ENCODE results near the gene SAC3D1. TPM values are rescaled to one million over a fixed set of nuclear protein-coding genes. Genes with fewer than 3 reads are reported as not detected.

SAC3D1 gene
- polyA plus RNA-seq, 1 of the 3 experiments (the other 2 are of a cell fraction) = 22.5 TPM

- Histone ChIP-seq H3K9me2 (no peaks in the 10 kb centered on the region), H3K4me1 (ENCODE audit: control insufficient read depth in 1 of 2, insufficient read depth in 2 of 2, low read depth in 1 of 2, low read length in 1 of 2) (peaks cover 1 to 6% of the 10 kb centered on the region in 2 experiments; a peak in 1 of 4 replicates), H3K27me3 (ENCODE audit: insufficient read depth) (no peaks in the 10 kb centered on the region), H2AFZ (ENCODE audit: low read depth) (peak overlapping the region; percentile 52; the same call in 1 of the 2 replicates), H3K36me3 (replicated peaks in 1 of 2; ENCODE audit: control insufficient read depth in 1 of 2, insufficient read depth in 2 of 2, low read length in 1 of 2) (no peaks in the 10 kb centered on the region), H3K9ac (no peak overlapping the region), H3F3A (replicated peaks; ENCODE audit: insufficient read depth) (peaks cover 3% of the 10 kb centered on the region), H3K79me2 (ENCODE audit: insufficient read depth) (no peaks in the 10 kb centered on the region), H3K27ac (ENCODE audit: low read depth in 2 of 2, low read length in 1 of 2) (no peak overlapping the region), H4K20me1 (ENCODE audit: insufficient read depth) (no peaks in the 10 kb centered on the region), H3K4me3 (ENCODE audit: low read depth in 2 of 2, low read length in 1 of 2) (no peak overlapping the region), H3K9me3 (no peaks in the 10 kb centered on the region), H3K4me2 (no peak overlapping the region)
- CTCF ChIA-PET = interaction anchor here (0.7 to 1.8 kb wide), 2 partner anchors 11 to 120 kb away, joined by 3 to 7 read pairs; partner anchors contain the start of gene BATF2
- DNase-seq = no peak
- 89% methylated on average over 4 of the region's 7 CpGs for WGBS (ENCODE audit: low lambda C conversion rate)
- TF ChIP-seq SIN3A (IDR thresholded peaks at IDR 0.05; ENCODE audit: borderline replicate concordance, low read depth, low read length) = no peak
- no peak for TF ChIP-seq GABPA (IDR thresholded peaks at IDR 0.05; ENCODE audit: low read depth)
- POLR2A ChIA-PET = no interaction called here
These were observed 33.0 kb upstream of the SAC3D1 start for GRCh38 chr11:65008016-65008415.

GRCh38 chr11:65008873-65009272, 32.1 kb upstream of the SAC3D1 start:
- Histone ChIP-seq H3F3A (replicated peaks; ENCODE audit: insufficient read depth) (peaks cover 10% of the 10 kb centered on the region), H3K36me3 (replicated peaks in 1 of 2; ENCODE audit: control insufficient read depth in 1 of 2, insufficient read depth in 2 of 2, low read length in 1 of 2) (no peaks in the 10 kb centered on the region), H3K9ac (no peak overlapping the region), H3K4me1 (ENCODE audit: control insufficient read depth in 1 of 2, insufficient read depth in 2 of 2, low read depth in 1 of 2, low read length in 1 of 2) (peaks cover 4 to 9% of the 10 kb centered on the region in 2 experiments; a peak in 2 of 4 replicates), H3K4me2 (no peak overlapping the region), H3K4me3 (ENCODE audit: low read depth in 2 of 2, low read length in 1 of 2) (no peak overlapping the region), H3K9me2 (no peaks in the 10 kb centered on the region), H3K27me3 (ENCODE audit: insufficient read depth) (no peaks in the 10 kb centered on the region), H3K9me3 (no peaks in the 10 kb centered on the region), H3K27ac (ENCODE audit: low read depth in 2 of 2, low read length in 1 of 2) (no peak overlapping the region), H3K79me2 (ENCODE audit: insufficient read depth) (no peaks in the 10 kb centered on the region), H4K20me1 (ENCODE audit: insufficient read depth) (no peaks in the 10 kb centered on the region), H2AFZ (ENCODE audit: low read depth) (no peak overlapping the region)
- no peak for DNase-seq
- ChIA-PET CTCF (no interaction called here), POLR2A (no interaction called here)
- TF ChIP-seq NRF1 (IDR thresholded peaks at IDR 0.05; ENCODE audit: low read depth, low read length) (no peak), FOXJ3 (CRISPR knock-in tag; IDR thresholded peaks at IDR 0.05) (no peak), POLR2AphosphoS5 (IDR thresholded peaks at IDR 0.05; ENCODE audit: low read depth, low read length) (no peak), TCF12 (IDR thresholded peaks at IDR 0.05) (no peak)
- TF ChIP-seq, protein P1, sequence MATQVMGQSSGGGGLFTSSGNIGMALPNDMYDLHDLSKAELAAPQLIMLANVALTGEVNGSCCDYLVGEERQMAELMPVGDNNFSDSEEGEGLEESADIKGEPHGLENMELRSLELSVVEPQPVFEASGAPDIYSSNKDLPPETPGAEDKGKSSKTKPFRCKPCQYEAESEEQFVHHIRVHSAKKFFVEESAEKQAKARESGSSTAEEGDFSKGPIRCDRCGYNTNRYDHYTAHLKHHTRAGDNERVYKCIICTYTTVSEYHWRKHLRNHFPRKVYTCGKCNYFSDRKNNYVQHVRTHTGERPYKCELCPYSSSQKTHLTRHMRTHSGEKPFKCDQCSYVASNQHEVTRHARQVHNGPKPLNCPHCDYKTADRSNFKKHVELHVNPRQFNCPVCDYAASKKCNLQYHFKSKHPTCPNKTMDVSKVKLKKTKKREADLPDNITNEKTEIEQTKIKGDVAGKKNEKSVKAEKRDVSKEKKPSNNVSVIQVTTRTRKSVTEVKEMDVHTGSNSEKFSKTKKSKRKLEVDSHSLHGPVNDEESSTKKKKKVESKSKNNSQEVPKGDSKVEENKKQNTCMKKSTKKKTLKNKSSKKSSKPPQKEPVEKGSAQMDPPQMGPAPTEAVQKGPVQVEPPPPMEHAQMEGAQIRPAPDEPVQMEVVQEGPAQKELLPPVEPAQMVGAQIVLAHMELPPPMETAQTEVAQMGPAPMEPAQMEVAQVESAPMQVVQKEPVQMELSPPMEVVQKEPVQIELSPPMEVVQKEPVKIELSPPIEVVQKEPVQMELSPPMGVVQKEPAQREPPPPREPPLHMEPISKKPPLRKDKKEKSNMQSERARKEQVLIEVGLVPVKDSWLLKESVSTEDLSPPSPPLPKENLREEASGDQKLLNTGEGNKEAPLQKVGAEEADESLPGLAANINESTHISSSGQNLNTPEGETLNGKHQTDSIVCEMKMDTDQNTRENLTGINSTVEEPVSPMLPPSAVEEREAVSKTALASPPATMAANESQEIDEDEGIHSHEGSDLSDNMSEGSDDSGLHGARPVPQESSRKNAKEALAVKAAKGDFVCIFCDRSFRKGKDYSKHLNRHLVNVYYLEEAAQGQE (IDR thresholded peaks at IDR 0.05; ENCODE audit: low read depth, low read length) = no peak
- WGBS (ENCODE audit: low lambda C conversion rate) = 94% methylated on average over 2 of the region's 2 CpGs

Measured in SK-N-SH (cell line).